Kidney glomerular epithelial cell (primary cell): ENCODE results near the gene KRTAP6-2.

ENCODE experiments used
- DNase-seq: peaks from one replicate; lab custom pipeline; 2025; lab: John Stamatoyannopoulos, UW

KRTAP6-2 gene

GRCh38 chr21:30567617-30568016, 31.1 kb downstream of the KRTAP6-2 start:
- no peak for DNase-seq

DNA sequence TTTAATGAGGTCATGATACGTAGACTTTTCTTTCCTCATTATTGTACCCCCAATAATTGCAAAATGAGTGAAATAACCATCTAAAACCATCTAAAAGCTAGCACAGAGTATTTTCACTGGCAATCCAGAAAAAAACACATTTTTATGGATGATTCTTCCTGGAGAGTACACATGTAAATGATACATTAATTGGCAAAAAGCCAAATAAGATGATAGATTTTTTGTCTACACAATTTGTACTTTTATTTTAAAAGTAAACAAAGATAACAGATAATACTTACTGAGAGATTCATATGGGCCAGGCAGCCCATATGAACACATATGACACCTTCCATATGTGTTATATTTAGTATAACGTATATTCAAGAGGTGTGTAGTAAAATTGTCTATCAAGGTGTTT, 35.1 kb downstream of the KRTAP6-2 start:
- DNase-seq, result no peak

GRCh38 chr21:30563072-30563471, 35.6 kb downstream of the KRTAP6-2 start:
- DNase-seq, result no peak

DNA sequence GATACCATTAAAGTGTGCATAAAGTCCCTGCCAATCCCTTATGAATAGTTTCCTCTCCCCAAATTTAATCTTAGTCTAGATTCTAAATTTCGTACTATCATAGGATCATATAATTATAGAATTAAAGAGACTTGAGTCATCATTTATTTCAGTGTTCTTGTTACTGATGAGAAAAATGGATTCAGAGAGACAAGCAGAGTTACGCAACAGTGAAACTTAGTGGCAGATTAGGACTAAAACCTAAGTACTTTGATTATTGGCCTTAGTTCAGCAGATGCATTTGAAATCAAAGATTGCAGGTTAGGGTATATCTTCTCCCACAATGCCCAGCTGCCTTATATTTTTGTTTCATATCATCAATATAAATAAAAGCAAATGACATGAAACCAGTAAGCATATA, 36.7 kb downstream of the KRTAP6-2 start:
- DNase-seq, result no peak

DNA sequence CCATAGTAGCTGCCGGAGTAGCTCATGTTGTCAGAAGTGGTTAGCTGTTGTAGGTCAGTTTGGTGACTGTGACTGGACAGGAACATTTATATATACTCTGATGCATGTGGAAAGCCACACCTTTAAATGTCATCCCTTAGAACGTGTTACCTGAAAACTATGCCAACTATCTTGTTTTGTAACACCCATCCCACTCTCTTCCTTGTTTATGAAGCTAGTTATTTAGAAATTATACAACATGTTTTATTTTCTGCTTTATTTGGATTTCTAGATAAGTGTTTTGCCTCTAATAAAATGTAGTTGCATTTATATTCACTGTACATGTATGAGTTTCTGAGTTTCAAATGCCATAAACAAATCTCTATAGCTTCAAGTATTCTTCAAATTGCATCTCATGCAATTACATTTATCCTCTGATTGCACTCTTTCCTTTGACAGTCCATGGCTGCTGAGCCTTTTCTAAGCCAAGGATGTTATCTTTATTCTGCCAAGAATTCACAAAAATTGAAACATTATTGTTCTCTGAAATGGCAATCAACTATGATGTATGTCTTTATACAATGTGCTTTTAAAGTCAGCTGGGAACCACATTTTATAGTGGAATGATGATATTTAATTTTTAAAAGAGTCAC, 37.3 kb downstream of the KRTAP6-2 start, which contains the start of gene KRTAP19-7:
Gene KRTAP19-7 (minus strand): TSS at position 51 of the 632 bp plus-strand sequence. CDS start 25 bp downstream, at position 26.
- no peak for DNase-seq

DNA sequence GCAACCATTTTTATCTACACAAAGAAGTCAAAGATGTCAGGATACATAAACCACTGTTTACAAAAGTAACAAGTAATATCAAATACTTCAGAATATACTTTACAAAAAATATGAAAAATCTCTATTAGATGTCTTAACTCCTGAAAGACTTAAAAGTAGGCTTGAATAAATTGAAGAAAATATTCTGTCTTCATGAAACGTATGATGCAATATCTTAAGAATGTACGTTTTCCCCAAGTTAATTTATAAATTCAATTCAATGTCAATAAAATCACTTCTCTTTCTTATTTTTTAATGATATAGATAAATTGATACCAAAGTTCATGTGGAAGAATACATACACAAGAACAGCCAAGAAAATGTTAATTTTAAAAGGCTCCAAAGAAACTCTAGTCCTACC, 43.6 kb downstream of the KRTAP6-2 start:
- DNase-seq, result no peak

DNA sequence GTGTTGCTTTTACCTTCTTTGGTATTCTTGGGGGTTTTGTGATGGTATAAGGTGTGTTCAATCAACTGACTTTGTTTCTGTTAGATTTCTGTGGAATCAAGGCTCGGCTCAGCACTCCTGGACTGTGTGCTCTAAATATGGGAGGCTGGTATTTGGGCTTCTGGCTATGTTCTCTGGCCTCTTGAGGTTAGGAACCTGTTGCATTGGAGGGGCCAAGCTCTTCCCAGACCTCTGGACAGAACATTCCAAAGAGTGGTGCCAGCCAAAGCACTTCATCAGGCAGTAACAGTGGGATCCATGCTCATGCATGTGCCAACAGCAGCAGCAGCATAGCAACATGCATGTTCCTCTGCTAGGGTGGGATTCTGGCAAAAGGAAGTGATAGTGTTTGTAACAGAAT, 45.9 kb downstream of the KRTAP6-2 start:
- no peak for DNase-seq
